ENCODE measurements around the gene MAN1A1.

MAN1A1 gene

DNA sequence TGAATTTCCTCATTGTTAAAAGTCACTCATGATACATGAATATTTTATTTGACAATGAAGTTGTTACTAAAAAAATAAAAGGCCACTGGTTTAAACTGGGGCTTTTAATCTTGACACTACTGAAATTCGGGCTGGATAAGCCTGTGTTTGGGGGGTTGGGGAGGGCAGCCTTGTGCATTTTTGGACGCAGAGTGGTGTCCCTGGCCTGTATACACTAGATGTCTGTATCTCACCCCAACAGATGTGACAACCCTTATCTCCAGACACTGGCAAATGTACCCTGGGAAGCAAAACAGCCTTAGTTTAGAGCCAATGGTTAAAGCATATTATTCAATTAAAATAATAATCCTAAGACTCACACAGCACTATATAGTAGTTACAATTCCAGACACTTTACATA is 24.8 kb downstream of the MAN1A1 start:
- DNase-seq, result no peak

- DNase-seq, result no peak
Measured at GRCh38 chr6:119323931-119324330, 25.6 kb downstream of the MAN1A1 start.

- no peak for DNase-seq
Measured at GRCh38 chr6:119323478-119323877, 26.1 kb downstream of the MAN1A1 start.

GRCh38 chr6:119322715-119323350 is 26.7 kb downstream of the MAN1A1 start:
- peak; percentile 53 for DNase-seq

DNA sequence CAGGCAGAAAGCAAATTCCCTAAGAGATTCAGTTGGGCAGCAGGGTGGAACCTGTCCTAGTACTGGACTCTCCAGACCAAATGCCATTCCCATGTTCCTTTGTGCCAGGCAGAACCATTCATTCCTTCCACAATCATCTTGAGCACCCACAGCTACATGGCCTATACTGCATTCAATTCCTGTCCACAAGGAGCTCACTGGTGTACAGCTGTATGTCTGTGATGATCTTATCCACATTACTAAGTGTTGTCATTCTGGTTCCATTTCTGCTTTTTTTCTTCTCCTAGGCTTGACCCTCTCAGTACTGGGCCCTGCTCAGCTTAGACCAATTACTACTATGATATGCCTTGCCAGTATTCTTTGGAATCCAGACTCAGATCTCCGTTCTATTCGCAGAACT is 27.5 kb downstream of the MAN1A1 start:
- DNase-seq, result no peak

DNA sequence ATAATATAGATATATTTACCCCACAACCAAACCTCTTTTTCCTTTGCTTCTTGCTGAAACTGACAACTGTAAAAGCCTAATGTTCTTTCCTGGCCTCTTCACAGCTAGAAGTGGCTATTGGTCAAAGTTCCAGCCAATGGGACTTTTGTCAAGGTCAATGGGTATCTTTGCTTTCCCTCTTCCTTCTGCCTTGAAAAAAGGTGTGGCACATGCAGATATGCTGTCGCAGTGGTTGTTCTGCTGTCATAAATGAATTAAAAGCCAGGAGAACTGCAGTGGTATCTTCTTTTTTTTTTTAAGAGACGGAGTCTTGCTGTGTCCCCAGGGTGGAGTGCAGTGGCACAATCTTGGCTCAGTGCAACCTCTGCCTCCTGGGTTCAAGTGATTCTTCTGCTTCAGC is 29.9 kb downstream of the MAN1A1 start:
- DNase-seq, result no peak

- no peak for DNase-seq
Measured at GRCh38 chr6:119318730-119319129, 30.8 kb downstream of the MAN1A1 start.

DNA sequence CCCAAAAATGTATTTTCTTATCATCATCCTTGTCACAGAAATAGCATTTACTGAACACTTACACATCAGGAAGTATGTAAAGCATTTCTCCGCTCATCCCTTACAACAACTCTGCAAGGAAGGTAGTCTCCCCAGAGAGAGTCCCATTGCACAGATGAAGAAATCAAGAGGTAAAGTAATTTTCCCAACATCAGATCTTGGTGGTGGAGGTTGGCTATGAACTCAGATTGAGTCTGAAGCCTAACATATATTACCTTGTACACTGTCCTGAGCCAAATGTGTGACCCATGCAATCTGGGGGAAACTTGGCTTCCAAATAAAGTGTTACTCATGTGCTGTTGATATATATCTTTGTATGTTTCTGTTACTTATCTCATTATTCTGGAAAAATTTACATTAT is 31.4 kb downstream of the MAN1A1 start:
- no peak for DNase-seq

- DNase-seq, result no peak
Measured at GRCh38 chr6:119317007-119317406, 32.6 kb downstream of the MAN1A1 start.

GRCh38 chr6:119314885-119315272 is 34.7 kb downstream of the MAN1A1 start:
- DNase-seq, result no peak

- peak; percentile 12 for DNase-seq
Measured at GRCh38 chr6:119313937-119314884, 35.4 kb downstream of the MAN1A1 start.

DNA sequence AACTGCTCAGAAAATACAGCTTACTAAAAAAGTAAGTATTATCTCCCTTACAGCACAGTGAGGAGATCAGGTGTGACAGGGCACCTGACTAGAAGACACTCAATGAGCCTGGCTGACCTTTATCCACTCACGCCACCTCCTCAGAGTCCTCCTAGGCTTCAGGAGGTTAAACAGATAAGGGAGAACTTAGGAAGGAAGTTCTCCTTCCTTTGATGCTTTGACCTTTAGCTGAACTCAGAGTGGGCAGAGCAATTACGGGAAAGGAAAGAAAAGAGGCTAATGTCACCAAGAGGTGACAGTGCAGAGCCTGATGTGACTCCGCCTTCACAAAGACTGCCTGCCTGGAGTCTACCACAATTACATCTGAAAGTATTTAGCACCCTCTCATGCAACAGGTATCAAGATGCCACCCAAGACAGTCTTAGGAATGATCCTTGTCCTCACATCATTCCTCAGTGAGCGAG is 36.7 kb downstream of the MAN1A1 start:
- DNase-seq, result peak; percentile 17

- DNase-seq, result no peak
Measured at GRCh38 chr6:119312441-119312840, 37.1 kb downstream of the MAN1A1 start.

- no peak for DNase-seq
Measured at GRCh38 chr6:119311514-119312142, 37.9 kb downstream of the MAN1A1 start.

DNA sequence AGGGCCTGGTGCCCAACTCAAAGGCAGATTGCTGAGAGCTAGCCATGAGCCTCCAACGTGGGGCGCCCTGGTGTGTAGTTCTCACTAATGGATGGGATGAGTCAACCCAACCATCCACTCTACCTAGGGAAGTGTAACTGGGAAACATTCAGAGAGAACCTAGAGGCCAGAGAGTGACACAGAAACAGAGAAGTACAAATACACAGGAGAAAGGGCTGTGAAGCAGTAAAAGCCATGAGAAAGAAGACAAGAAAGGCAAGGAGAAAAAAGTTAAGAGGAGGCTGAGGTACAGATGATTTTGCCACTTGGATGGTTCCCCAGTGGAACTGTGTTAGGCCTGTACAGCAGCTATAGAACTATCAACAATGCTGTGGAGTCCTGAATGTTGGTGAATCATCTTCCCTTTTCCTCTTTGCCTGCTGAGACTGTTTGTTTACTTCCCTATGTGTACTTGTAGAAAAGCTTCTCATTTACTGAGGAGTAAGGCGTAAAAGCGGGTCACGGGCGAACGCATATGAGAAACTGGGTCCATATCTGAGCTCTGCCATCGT is 39.0 kb downstream of the MAN1A1 start:
- DNase-seq, result no peak

DNA sequence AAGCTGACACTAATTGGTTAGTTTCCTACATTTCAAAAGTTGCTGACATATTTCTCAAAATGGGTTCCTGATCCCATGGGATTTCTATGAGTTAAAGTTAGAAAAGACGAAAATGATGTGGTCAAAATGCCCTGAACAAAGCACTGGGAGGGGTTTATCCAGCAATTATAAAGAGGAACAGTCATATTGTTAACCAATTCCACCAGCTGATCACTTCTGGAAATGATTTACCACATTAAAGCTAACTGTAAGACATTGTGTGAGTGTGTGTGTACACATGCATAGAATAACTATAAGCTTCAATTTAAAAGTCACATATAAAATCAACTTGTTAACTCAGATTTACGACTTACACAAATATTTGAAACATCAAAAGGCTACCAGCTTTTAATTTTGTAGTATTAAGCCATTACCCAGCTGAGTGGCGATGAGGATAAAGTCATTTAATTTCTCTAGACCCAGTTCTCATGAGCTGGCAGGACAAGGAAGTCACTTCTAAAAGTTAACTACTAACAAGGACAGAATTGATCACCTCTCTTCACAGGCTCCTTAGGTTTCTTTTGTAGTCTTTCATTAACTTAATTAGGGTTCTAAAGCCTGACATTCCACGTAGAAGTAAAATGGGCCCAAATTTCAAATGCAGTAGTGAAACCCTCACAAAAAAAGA is 40.4 kb downstream of the MAN1A1 start:
- no peak for DNase-seq

- DNase-seq, result no peak
Measured at GRCh38 chr6:119308048-119308570, 41.5 kb downstream of the MAN1A1 start.

- no peak for DNase-seq
Measured at GRCh38 chr6:119307056-119307455, 42.5 kb downstream of the MAN1A1 start.

GRCh38 chr6:119306396-119306968 is 43.1 kb downstream of the MAN1A1 start:
- no peak for DNase-seq

DNA sequence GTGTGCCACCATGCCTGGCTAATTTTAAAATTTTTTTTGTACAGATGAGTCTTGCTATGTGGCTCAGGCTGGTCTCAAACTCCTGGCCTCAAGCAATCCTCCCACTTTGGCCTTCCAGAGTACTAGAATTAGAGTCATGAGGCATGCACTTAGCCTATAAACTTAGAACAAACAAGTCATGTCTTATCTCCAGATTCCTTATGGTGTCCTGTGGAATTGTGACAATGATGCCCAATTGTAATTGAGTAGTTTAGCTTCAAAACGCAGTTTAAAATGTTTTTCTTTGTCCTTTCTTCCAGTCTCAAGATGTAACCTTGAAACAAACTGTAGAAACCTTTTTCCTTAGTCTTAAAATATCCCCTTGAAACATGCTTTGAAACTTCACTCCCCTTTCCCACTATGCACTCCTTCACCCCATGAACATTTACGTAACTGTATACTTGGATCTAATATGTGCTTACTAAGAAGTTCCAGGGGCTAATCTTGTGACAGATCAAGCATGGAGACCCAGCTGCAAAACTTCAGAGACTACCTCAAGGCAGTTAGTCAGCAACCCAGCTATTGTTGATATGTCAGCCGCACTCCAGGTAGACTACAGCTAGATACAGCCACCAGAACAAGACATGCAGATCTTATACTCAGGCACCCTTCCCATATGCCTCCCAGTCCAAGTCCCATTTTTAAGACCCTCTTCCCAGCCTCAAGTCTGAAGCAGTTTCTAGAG is 46.2 kb downstream of the MAN1A1 start:
- no peak for DNase-seq

DNA sequence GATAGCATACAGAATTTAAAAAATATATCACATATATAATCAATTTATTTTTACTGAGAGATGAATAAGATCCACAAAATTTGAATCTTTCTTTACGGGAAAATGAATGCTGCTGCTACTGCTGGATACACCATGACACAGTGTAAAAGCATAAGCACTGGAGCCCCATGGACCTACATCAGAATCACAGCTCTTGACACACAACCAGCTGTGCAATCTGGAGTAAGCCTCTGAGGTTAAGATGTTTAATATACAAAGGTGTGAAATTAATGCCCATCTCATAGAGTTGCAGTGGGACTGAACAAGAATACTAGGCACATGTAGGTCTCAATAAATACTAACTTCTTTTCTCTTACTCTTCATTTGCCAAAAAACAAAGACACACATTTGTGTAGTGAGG is 48.1 kb downstream of the MAN1A1 start:
- no peak for DNase-seq

Measured in CD4-positive, alpha-beta T cell treated with Interleukin-6 for 4 hours (primary cell).